Non-pigmented ciliary epithelial cell (primary cell): ENCODE measurements around the gene ALDH3B2.
"Not testable (repeated sequence)": the region's sequence is repeated elsewhere in the genome, so short reads cannot be mapped to it uniquely, and the experiment has no call there.

Experiments
- DNase-seq: peaks from one replicate; pipeline ENCODE4 v3.0.0-alpha.2; 2010; ENCODE audit warnings: low read depth

Gene ALDH3B2

GRCh38 chr11:67662142-67662834 lies 12.1 kb downstream of the ALDH3B2 start:
- no peak for DNase-seq

DNA sequence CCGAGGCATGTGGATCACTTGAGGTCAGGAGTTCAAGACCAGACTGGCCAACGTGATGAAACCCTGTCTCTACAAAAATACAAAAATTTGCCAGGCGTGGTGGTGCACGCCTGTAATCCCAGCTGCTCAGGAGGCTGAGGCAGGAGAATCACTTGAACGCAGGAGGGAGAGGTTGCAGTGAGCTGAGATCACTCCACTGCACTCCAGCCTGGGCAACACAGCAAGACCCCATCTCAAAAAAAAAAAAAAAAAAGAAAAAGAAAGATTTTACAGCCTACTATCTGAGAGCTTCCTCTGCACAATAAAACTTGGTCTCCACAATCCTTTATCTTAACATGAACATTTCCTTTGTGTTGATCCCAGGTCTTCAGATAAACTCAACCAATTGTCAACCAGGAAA lies 13.7 kb downstream of the ALDH3B2 start:
- DNase-seq, result not testable (repeated sequence)

GRCh38 chr11:67659651-67660165 lies 14.7 kb downstream of the ALDH3B2 start:
- DNase-seq, result not testable (repeated sequence)

DNA sequence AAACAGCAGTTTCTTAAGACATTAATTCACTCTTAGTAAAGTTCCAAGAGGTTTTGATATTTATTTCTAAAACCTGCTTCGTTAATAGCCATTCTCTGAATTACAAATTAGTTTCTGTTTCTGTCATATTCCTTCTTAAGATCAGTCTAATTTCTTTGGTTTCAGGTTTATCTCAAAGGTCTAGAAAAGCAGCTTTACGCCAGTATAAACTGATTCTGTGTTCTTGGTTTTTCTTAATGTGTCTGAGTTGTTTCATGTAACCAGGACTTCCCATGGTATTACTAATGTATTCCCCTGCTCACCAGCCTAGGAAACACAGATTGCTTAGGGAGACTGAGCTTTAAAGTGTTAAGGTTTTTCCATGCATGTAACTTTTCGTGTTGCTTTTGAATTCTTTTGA lies 17.1 kb downstream of the ALDH3B2 start:
- no peak for DNase-seq

DNA sequence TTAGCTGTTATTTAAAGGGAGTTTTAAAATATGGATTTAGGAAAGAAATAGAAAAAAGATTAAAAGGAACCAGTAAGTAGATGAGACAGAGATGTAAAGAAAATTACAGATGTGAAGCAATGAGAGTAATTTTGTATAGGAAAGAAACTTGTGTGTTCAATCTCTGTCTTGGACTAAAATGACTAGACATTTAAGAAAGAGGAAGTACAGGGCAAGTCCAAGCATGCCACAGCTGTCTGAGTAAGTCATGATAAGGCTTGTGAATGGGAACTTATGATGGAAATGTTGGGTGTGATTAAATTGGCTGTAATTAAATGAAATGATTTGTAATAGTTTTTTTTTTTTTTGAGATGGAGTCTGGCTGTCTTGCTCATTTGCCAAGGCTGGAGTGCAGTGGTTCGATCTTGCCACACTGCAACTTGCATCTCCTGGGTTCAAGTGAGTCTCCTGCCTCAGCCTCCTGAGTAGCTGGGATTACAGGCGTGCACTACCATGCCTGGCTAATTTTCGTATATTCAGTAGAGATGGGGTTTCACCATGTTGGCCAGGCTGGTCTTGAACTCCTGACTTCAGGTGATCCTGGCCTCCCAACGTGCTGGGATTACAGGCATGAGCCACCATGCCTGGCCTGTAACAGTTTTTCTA lies 18.0 kb downstream of the ALDH3B2 start:
- DNase-seq, result no peak

DNA sequence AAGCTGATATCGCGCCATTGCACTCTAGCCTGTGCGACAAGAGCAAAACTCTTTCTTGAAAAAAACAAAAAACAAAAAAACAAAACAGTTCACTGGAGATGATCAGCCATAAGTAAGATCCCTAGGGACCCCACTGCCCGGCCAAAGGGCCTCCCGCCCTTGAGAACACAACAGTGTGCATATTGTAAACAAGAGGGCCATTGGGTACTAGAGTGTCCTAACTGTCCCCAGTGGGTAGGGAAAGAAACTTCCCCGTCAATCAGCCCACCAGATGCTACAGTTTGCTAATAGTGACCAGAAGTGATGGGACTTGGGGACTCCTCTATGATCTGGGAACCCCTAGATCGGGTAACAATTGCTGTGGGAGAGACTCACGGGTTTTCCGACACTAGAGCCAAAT lies 20.2 kb downstream of the ALDH3B2 start:
- DNase-seq, result no peak

DNA sequence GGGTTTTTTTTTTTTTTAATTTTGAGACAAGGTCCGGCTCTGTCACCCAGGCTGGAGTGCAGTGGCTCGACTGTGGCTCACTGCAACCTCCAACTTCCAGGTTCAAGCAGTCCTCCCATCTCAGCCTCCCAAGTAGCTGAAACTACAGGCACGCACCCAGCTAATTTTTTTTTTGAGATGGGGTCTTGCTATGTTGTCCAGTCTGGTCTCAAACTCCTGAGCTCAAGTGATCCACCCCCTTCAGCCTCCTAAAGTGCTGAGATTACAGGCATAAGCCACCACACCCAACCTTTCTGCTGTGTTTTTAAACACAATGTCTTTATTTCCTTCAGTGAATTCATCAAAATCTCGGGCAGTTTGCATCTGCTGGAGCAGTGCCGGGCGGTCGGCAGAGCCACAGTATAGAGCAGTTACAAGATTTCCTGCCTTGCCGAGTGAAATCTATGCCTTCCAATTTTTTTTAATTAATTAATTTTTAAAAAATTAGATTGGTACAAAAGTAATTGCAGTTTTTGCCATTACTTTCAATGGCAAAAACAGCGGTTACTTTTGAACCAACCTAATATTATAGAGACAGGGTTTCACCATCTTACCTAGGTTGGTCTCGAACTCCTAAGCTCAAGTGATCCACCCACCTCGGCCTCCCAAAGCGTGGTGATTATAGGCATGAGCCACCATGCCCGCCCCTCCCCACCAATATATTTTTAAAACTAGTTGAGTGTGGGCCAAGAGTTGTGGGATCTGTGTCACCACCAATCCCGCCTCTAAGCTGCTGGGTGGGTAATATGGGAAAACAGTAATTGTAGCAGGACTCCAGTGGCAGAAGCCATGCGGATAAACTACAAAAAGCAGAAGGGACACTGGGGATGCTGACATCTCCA lies 21.2 kb downstream of the ALDH3B2 start:
- DNase-seq, result no peak

- DNase-seq, result no peak
Measured at GRCh38 chr11:67651976-67652781, 22.2 kb downstream of the ALDH3B2 start.

GRCh38 chr11:67649634-67650510 lies 24.6 kb downstream of the ALDH3B2 start:
- no peak for DNase-seq

DNA sequence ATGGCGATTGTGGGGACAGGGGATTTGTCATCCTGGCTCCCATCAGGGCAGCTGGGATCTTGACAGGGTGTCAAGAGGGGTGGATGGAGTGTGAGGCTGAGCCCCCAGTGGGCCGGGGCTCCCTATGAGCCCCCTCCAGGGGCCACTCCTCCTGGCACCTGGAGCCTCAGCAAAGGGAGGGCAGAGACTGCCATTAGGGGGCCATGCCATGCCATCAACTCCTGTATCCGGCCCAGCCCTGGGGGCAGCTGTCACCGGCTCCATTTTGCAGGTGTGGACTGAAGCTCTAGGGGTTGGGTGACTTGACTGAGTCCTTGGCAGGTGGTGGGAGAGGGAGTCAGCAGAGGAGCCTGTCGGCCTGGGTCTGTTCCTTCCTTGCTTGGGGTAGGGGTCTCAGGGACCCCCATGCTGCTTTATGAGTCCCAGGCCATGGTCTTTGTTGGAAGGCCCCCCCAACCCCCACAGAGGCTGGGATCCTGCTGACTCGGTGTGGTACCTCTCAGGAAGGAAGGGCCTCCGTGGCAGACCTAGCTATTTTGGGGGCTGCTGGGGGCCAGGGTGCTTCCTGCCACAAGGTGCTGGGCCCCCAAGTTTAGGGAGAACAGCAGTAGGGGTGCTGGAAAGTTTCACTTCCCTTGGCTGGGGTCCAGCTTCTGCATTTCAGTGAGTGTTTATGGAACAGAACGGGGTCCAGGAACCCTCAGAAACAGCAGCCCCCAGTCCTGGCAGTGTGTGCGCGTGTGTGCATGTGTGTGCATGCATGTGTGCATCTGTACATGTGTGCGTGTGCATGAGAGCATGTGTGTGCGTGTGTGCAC lies 25.4 kb downstream of the ALDH3B2 start:
- no peak for DNase-seq

GRCh38 chr11:67648140-67648795 lies 26.2 kb downstream of the ALDH3B2 start:
- DNase-seq, result no peak

DNA sequence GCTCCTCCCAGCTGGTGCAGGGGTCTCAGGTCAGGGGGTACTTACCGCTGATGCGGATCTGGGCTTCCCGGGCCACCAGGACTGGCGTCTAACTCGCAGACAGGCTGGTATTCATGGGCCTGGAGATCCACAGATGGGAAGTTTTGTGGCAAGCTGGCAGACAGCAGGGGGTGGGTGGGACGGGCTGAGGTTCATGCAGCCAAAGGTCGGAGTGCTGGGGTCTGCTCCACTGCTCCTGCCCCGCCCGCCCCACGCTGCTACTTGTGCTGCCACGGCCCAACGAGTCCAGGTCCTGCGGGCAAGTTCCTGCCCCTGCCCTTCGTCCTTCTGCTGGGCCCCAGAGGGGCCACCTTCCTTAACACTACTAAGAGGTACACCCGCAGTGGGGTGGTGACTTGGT lies 27.0 kb downstream of the ALDH3B2 start:
- no peak for DNase-seq

- DNase-seq, result no peak
Measured at GRCh38 chr11:67646535-67647336, 27.7 kb downstream of the ALDH3B2 start.

- DNase-seq, result no peak
Measured at GRCh38 chr11:67645521-67646461, 28.6 kb downstream of the ALDH3B2 start.

DNA sequence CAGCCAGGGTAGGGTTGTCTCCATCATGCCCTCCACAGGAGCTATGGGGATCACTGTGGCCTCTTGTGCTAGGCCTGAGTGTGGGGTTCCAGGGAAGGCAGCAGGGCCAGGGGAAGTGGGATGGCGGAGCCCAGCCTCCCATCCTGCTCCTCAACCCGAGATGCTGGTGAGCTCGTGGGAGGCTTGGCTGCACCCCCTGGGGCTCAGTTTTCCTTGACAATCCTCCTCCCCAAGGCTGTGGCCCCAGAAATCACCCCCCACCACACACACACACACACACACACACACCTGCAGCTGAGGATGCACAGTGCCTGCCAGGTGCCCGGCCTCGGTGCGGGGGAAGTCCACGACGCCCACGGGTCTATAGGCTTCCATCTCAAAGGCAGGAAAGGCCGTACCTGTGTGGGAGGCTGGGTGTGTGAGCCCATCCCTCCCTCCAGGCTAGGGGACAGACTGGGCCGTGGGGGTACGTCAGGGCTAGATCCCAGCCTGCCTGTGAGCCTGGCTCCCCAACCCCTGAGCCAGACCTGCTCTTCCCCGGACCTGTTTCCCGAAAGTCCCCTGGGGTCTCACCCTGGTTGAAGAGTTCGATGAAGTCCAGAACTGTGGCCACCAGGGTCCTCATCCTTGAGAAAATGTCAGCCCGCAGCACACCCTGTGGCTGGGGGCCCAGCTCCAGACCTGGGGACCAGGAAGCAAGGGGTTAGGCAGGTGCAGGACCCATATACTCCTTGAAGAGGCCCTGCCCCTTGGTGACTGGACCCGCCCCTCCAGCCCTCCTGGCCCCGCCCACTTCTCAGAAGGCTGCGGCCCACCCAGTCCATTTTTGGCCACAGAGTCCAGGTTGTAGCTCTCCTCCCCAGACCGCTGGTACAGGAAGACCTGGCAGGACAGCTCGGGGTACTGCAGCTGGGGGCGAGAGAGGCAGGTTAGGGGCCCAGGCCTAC lies 29.7 kb downstream of the ALDH3B2 start:
- no peak for DNase-seq

GRCh38 chr11:67644042-67644441 lies 30.4 kb downstream of the ALDH3B2 start:
- no peak for DNase-seq
